Stimulated activated CD8-positive, alpha-beta memory T cell treated with anti-CD3 and anti-CD28 coated beads, Interleukin-2, amount 100 ng/mL, for 48 hours (primary cell): ENCODE results near the gene ANG.
"Not testable (repeated sequence)": the region's sequence is repeated elsewhere in the genome, so short reads cannot be mapped to it uniquely, and the experiment has no call there.

ENCODE experiments used
- DNase-seq, 2 donors: peaks; one replicate each; pipeline ENCODE4 v3.0.0-alpha.2; 2020; ENCODE audit warnings: low read depth in 2 of 2

ANG gene

GRCh38 chr14:20698018-20698329 is 9.4 kb downstream of the ANG start:
- DNase-seq, result no peak

- DNase-seq, result no peak
These were observed 10.4 kb downstream of the ANG start for GRCh38 chr14:20698934-20699333.

- no peak for DNase-seq
These were observed 11.4 kb downstream of the ANG start for GRCh38 chr14:20699931-20700330.

DNA sequence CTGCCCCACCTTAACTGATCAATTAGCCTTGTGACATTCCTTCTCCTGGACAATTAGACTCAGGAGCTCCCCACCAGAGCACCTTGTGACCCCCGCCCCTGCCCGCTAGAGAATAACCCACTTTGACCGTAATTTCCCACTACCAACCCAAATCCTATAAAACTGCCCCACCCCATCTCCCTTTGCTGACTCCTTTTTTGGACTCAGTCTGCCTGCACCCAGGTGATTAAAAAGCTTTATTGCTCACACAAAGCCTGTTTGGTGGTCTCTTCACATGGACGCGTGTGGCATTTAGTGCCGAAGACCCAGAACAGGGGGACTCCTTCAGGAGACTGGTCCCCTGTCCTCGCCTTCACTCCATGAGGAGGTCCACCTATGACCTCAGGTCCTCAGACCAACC is 12.4 kb downstream of the ANG start:
- not testable (repeated sequence) for DNase-seq

GRCh38 chr14:20706657-20707355 is 18.2 kb downstream of the ANG start:
- no peak for DNase-seq

DNA sequence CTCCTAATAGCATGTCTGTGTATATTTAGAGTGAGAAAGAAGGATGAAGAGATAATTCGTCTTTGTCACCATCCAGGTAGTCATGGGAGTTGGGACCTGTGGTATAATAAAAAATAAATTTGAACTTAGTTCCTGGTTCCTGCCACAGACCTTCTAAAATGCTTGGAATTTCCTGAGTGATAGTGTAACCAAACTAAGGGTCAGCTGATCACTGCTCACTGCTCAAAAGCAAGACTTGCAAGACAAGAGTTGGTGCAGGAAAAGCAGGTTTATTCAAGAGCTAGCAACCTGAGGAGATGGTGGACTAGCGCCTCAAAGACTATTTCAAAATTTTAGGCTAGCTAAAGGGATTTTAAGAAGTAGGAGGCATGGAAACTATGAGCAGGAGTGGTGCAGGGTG is 19.1 kb downstream of the ANG start:
- DNase-seq, result no peak

- DNase-seq, result no peak
These were observed 22.7 kb downstream of the ANG start for GRCh38 chr14:20711261-20711660.

DNA sequence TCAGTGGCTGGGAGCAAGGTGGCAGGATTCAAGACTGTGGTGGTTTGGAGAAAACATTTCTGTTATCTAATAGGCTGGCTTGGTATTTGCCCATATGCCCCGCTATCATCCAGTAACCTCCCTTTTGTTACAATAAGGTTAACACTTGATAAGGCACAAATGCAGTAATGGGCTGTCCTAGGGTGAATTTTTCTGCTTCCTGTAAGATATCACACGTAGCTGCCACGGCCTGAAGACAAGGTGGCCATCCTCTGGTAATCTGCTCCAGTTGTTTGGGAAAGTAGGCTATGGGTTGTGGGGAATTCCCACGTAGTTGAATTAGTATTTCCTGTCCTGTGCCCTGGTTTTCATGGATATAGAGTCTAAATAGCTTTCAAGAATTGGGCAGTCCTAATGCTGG is 23.1 kb downstream of the ANG start:
- no peak for DNase-seq

- DNase-seq, result no peak
These were observed 24.3 kb downstream of the ANG start for GRCh38 chr14:20712904-20713303.

GRCh38 chr14:20714593-20715250 is 26.2 kb downstream of the ANG start:
- no peak for DNase-seq

- DNase-seq, result no peak
These were observed 31.2 kb downstream of the ANG start for GRCh38 chr14:20719777-20720176.

DNA sequence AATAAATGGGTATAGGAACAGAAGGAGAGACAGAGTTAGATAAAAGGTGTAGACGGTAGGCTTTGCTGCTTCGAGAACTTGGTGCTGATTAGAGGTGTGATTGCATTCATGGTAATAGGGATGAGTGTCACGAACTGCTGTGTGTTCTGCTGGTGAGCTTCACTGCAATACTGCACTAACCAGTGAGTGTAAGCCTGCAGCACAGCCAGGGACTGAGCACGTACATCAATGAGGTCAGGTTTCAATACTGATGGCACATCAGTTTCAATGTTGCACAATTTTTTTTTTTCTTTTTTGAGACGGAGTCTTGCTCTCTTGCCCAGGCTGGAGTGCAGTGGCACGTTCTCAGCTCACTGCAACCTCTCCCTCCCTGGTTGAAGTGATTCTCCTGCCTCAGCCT is 32.2 kb downstream of the ANG start:
- no peak for DNase-seq

DNA sequence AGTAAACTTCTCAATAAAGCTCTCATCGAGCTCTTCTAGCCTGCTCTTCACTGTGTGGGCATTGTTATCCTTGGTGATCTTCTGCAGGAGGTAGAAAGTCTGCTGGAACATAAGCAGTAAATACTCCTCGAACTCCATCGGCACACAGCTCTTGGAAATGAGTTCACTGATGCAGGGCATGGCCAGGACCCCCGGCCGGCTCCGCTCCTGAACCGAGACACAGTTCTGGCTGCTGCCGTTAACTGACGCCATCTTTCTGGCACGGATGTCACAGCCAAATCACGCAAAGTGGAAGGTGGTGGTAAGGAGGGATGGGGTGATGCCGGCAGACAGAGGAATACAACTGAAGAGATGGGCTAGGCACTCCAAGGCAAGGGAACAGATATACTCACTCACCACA is 33.5 kb downstream of the ANG start:
- no peak for DNase-seq

DNA sequence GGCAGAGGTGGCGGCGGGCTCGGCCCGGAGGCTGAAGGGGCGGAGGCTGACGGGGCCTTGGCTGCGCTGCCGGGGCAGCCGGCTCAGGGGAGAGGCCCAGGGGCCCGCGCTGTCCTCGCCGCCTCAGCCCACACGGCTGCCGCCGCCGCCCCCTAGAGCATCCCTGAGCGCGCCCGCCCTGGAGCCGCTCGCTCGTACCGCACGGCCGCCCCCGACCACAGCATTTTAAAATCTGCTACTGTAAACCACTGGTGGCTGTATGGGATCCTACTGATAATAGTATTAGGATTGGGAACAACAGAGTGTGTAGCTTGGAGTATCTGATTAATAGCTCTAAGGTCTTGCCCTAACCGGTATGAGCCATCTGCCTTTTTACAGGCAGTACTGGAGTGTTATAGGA is 34.9 kb downstream of the ANG start:
- DNase-seq, result no peak

- DNase-seq, result not testable (repeated sequence)
These were observed 37.6 kb downstream of the ANG start for GRCh38 chr14:20726121-20726520.

- DNase-seq, result no peak
These were observed 38.0 kb downstream of the ANG start for GRCh38 chr14:20726531-20726930.

DNA sequence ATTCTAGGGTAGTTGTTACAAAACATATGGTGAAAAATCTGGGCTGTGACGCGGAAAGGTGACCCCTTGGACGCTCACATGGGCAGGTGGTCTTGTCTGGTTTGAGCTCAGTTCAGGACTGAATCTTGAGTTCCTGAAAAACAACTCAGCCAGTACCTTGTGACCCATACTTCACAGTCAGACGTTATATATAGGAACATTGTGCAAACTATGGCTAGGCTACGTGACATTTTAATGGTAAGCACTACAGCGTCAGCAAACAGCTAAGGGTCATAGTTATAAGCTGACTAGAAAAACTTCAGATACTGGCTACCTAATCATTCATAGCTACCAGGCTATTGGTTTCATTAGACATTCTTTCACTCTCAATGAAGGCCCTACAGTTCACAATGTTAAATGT is 42.3 kb downstream of the ANG start:
- no peak for DNase-seq

- no peak for DNase-seq
These were observed 43.9 kb downstream of the ANG start for GRCh38 chr14:20732477-20732876.

GRCh38 chr14:20732979-20733635 is 44.5 kb downstream of the ANG start:
- DNase-seq, result no peak

GRCh38 chr14:20733684-20734429 is 45.3 kb downstream of the ANG start:
- DNase-seq, result no peak

GRCh38 chr14:20734430-20734806 is 45.9 kb downstream of the ANG start:
- no peak for DNase-seq

GRCh38 chr14:20738292-20738691 is 49.7 kb downstream of the ANG start:
- not testable (repeated sequence) for DNase-seq

- DNase-seq, result no peak
These were observed 53.6 kb downstream of the ANG start for GRCh38 chr14:20742132-20742531.
